Effector CD8-positive, alpha-beta T cell (primary cell): ENCODE measurements around the gene ETV1.

Source experiments
- DNase-seq: peaks from one replicate; lab custom pipeline; 2025; lab: John Stamatoyannopoulos, UW

ETV1 gene

GRCh38 chr7:13879994-13880686, 109.3 kb downstream of the ETV1 start:
- DNase-seq: no peak

- DNase-seq: no peak
These were observed 110.3 kb downstream of the ETV1 start for GRCh38 chr7:13879143-13879542.

- DNase-seq: no peak
These were observed 111.3 kb downstream of the ETV1 start for GRCh38 chr7:13878154-13878553.

GRCh38 chr7:13875496-13876074, 113.9 kb downstream of the ETV1 start:
- no peak for DNase-seq

- no peak for DNase-seq
These were observed 114.7 kb downstream of the ETV1 start for GRCh38 chr7:13874783-13875182.

- DNase-seq: no peak
These were observed 116.8 kb downstream of the ETV1 start for GRCh38 chr7:13872709-13873108.

- no peak for DNase-seq
These were observed 118.5 kb downstream of the ETV1 start for GRCh38 chr7:13871008-13871407.

- DNase-seq: no peak
These were observed 128.7 kb downstream of the ETV1 start for GRCh38 chr7:13860734-13861133.

- DNase-seq: no peak
These were observed 133.5 kb downstream of the ETV1 start for GRCh38 chr7:13856012-13856411.

- DNase-seq: no peak
These were observed 137.0 kb downstream of the ETV1 start for GRCh38 chr7:13852281-13852968.

- DNase-seq: no peak
These were observed 137.7 kb downstream of the ETV1 start for GRCh38 chr7:13851736-13852135.

GRCh38 chr7:13850185-13850752, 139.2 kb downstream of the ETV1 start:
- DNase-seq: no peak

- no peak for DNase-seq
These were observed 140.1 kb downstream of the ETV1 start for GRCh38 chr7:13849163-13849892.

- no peak for DNase-seq
These were observed 140.8 kb downstream of the ETV1 start for GRCh38 chr7:13848681-13849131.

GRCh38 chr7:13846386-13846785, 143.1 kb downstream of the ETV1 start:
- no peak for DNase-seq

- DNase-seq: no peak
These were observed 143.9 kb downstream of the ETV1 start for GRCh38 chr7:13845601-13846000.

GRCh38 chr7:13844954-13845353, 144.5 kb downstream of the ETV1 start:
- no peak for DNase-seq

GRCh38 chr7:13841284-13841683, 148.2 kb downstream of the ETV1 start:
- no peak for DNase-seq
